Neural progenitor cell (in vitro differentiated cells): Measurements from ENCODE around the gene CHD6. TPM values are rescaled to one million over a fixed set of nuclear protein-coding genes. Genes with fewer than 3 reads are reported as not detected.

Experiments used
- DNase-seq: peaks from one replicate; pipeline ENCODE4 v3.0.0-alpha.2; 2016; ENCODE audit warnings: low spot score
- H2AFZ ChIP-seq: fragments of 200-600 bp; sonication (generic); replicated peaks from 2 replicates; pipeline ENCODE4 v1.6.1; 2016; ENCODE audit warnings: antibody characterized with exemption
- H3F3A ChIP-seq: fragments of 200-600 bp; sonication (generic); 2 replicates; pipeline ENCODE4 v1.6.1; 2016; ENCODE audit warnings: antibody characterized with exemption, low read depth
- H3K27ac ChIP-seq: fragments of 200-600 bp; sonication (generic); 2 replicates; pipeline ENCODE4 v1.5.1; 2016; ENCODE audit warnings: mild to moderate bottlenecking
- H3K27me3 ChIP-seq: fragments of 200-600 bp; sonication (generic); 2 replicates; pipeline ENCODE4 v1.6.1; 2016; ENCODE audit warnings: mild to moderate bottlenecking, moderate library complexity
- H3K36me3 ChIP-seq: fragments of 200-600 bp; sonication (generic); 2 replicates; pipeline ENCODE4 v1.5.1; 2016
- H3K4me1 ChIP-seq: fragments of 200-600 bp; sonication (generic); 2 replicates; pipeline ENCODE4 v1.6.1; 2016; ENCODE audit warnings: mixed run types
- H3K4me2 ChIP-seq: fragments of 200-600 bp; sonication (generic); 2 replicates; pipeline ENCODE4 v1.6.1; 2016
- H3K4me3 ChIP-seq: fragments of 200-600 bp; sonication (generic); 2 replicates; pipeline ENCODE4 v1.5.1; 2016
- H3K79me2 ChIP-seq: fragments of 200-600 bp; sonication (generic); 2 replicates; pipeline ENCODE4 v1.6.1; 2016; ENCODE audit warnings: low read depth
- H3K9ac ChIP-seq: fragments of 200-600 bp; sonication (generic); 2 replicates; pipeline ENCODE4 v1.6.1; 2016
- H3K9me3 ChIP-seq: fragments of 200-600 bp; sonication (generic); 2 replicates; pipeline ENCODE4 v1.5.1; 2016; ENCODE audit warnings: low read depth
- H4K20me1 ChIP-seq: fragments of 200-600 bp; sonication (generic); 2 replicates; pipeline ENCODE4 v1.6.1; 2016; ENCODE audit warnings: low read depth
- H3K27ac Mint-ChIP-seq: 3 replicates; pipeline ENCODE4 v1.8.0; 2021; ENCODE audit warnings: mixed read lengths
- H3K27me3 Mint-ChIP-seq: 2 replicates; pipeline ENCODE4 v1.8.0; 2022; ENCODE audit warnings: low read depth, mild to moderate bottlenecking, inconsistent platforms, moderate library complexity, mixed read lengths; ENCODE audit not compliant: insufficient read depth
- H3K36me3 Mint-ChIP-seq: 3 replicates; pipeline ENCODE4 v1.8.0; 2021; ENCODE audit warnings: mixed read lengths
- H3K4me1 Mint-ChIP-seq: 3 replicates; pipeline ENCODE4 v1.8.0; 2021; ENCODE audit warnings: mixed read lengths
- H3K4me3 Mint-ChIP-seq: 3 replicates; pipeline ENCODE4 v1.8.0; 2021; ENCODE audit warnings: mild to moderate bottlenecking, moderate library complexity, mixed read lengths
- H3K9me3 Mint-ChIP-seq: 3 replicates; pipeline ENCODE4 v1.8.0; 2020; ENCODE audit warnings: mixed read lengths
- EZH2 ChIP-seq: fragments of 200-600 bp; sonication (generic); IDR thresholded peaks from 2 replicates; pipeline ENCODE4 v1.6.1; 2017; ENCODE audit warnings: antibody characterized with exemption, mild to moderate bottlenecking, moderate library complexity
- EZH2phosphoT487 ChIP-seq: fragments of 200-600 bp; sonication (generic); IDR thresholded peaks from 2 replicates; pipeline ENCODE4 v1.6.1; 2017; ENCODE audit warnings: antibody characterized with exemption
- total RNA-seq: library from RNA; depleted of rRNA; stranded (reverse); fragments of >200 nt; gene quantifications from 2 replicates; pipeline ENCODE4 v1.2.3, GENCODE V29; 2015; ENCODE audit warnings: low replicate concordance
- TF ChIP-seq, protein P1 (sequence below): fragments of 200-600 bp; sonication (generic); IDR thresholded peaks from 2 replicates; pipeline ENCODE4 v1.5.1; 2017; ENCODE audit warnings: antibody characterized with exemption, mild to moderate bottlenecking

The CHD6 gene
- total RNA-seq, 1 donor from 2014 or later = 76.1 TPM

DNA sequence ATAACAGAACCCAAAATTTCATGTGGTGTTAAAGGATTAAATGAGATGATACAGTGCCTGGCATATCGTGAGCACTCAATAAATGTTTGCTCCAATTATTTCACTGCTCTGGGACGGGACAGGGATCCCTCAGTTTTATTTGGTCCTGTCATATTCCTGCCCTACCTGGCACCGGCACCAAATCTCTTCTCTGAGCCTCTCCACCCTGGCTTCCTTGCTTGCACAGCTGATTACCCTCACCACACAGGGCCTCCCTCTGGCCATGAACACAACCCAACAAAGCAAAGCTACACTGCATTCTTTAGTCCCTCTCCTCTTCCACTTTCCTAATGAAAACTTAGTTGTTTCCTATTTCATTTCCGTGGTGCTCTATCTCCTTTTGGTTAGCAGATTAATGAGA is 16.4 kb downstream of the CHD6 start:
- Histone ChIP-seq H3K27me3 (no peaks in the 10 kb centered on the region), H4K20me1 (peaks cover 87% of the 10 kb centered on the region), H3K4me3 (no peak overlapping the region), H3K79me2 (peaks cover 100% of the 10 kb centered on the region), H3K9me3 (no peaks in the 10 kb centered on the region), H3K27ac (no peak overlapping the region), H3K9ac (no peak overlapping the region), H3K4me1 (peaks cover 19% of the 10 kb centered on the region), H3F3A (no peaks in the 10 kb centered on the region), H3K36me3 (no peaks in the 10 kb centered on the region), H3K4me2 (no peak overlapping the region), H2AFZ (no peak overlapping the region)
- TF ChIP-seq EZH2phosphoT487 (no peak), EZH2 (no peak)
- TF ChIP-seq, protein P1, sequence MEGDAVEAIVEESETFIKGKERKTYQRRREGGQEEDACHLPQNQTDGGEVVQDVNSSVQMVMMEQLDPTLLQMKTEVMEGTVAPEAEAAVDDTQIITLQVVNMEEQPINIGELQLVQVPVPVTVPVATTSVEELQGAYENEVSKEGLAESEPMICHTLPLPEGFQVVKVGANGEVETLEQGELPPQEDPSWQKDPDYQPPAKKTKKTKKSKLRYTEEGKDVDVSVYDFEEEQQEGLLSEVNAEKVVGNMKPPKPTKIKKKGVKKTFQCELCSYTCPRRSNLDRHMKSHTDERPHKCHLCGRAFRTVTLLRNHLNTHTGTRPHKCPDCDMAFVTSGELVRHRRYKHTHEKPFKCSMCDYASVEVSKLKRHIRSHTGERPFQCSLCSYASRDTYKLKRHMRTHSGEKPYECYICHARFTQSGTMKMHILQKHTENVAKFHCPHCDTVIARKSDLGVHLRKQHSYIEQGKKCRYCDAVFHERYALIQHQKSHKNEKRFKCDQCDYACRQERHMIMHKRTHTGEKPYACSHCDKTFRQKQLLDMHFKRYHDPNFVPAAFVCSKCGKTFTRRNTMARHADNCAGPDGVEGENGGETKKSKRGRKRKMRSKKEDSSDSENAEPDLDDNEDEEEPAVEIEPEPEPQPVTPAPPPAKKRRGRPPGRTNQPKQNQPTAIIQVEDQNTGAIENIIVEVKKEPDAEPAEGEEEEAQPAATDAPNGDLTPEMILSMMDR = no peak
- H3K9me3 Mint-ChIP-seq = peaks cover 79% of the 10 kb centered on the region
- H3K27ac Mint-ChIP-seq = no peak overlapping the region
- H3K36me3 Mint-ChIP-seq = peaks cover 54% of the 10 kb centered on the region
- no peak for DNase-seq
- peaks cover 2% of the 10 kb centered on the region for H3K27me3 Mint-ChIP-seq
- H3K4me1 Mint-ChIP-seq = no peaks in the 10 kb centered on the region
- H3K4me3 Mint-ChIP-seq = no peak overlapping the region

DNA sequence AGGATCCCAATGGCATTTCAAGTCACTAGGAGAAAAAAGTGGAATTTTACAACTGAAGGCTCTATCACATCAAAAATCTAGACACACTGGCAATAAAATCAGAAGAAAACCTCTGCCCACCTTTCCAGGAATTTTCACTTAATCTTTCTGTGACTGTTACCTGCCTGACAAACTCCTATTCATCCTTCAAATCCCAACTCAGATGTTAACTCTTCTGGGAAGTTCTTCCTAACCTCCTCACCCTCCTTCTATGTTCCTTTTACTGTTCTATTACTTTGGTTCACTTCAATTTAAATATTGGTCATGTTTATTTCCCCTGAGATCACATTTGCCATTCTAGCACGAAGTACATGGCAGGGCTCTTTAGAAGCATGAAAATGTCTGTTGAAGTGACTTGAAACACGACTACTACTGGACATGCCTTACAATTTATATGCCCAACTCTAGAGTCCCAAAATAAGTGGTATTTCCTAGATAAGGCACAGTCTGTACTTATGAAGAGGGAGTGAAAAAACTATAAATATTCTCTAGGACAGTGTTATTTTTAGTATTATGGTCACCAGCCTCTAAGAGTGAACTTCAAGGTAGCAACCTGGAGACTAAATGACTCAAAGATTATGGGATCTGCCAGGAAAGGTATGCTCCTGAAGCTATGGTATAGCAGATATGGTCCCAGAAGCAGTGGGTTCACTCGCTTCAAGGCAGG is 17.1 kb downstream of the CHD6 start:
- Histone ChIP-seq H3K4me3 (no peak overlapping the region), H3K36me3 (no peaks in the 10 kb centered on the region), H3F3A (no peaks in the 10 kb centered on the region), H4K20me1 (peaks cover 85% of the 10 kb centered on the region), H3K9me3 (no peaks in the 10 kb centered on the region), H3K4me1 (peaks cover 19% of the 10 kb centered on the region), H3K27me3 (no peaks in the 10 kb centered on the region), H3K79me2 (peaks cover 100% of the 10 kb centered on the region), H3K9ac (no peak overlapping the region), H3K27ac (no peak overlapping the region), H3K4me2 (no peak overlapping the region), H2AFZ (no peak overlapping the region)
- TF ChIP-seq EZH2 (no peak), EZH2phosphoT487 (no peak)
- TF ChIP-seq, protein P1 = no peak
- no peaks in the 10 kb centered on the region for H3K4me1 Mint-ChIP-seq
- H3K9me3 Mint-ChIP-seq = peaks cover 81% of the 10 kb centered on the region
- H3K36me3 Mint-ChIP-seq = peaks cover 58% of the 10 kb centered on the region
- DNase-seq = no peak
- no peak overlapping the region for H3K27ac Mint-ChIP-seq
- H3K4me3 Mint-ChIP-seq = no peak overlapping the region
- H3K27me3 Mint-ChIP-seq = peaks cover 3% of the 10 kb centered on the region

DNA sequence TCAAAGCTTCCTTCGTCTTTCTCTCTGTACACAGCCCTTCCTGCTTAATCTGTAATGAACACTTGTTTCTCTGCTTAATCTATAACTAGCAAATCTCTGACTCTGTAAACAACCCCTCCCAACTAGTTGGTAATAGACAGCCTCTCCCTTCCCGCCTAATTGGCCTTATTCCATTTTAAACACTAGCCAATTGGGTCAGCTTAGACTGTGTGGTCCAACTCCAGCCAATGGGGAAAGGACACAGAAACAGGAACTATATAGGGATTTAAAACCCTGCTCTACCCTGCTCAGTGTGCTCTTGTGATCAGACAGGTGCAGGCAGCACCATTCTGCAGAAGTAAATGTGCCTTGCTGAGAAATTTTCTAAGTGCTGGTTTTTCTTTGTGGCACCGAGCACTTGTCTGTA is 18.5 kb downstream of the CHD6 start:
- Histone ChIP-seq H3K79me2 (peaks cover 100% of the 10 kb centered on the region), H3K27me3 (no peaks in the 10 kb centered on the region), H3K9me3 (no peaks in the 10 kb centered on the region), H3K4me2 (no peak overlapping the region), H3K27ac (no peak overlapping the region), H3K36me3 (no peaks in the 10 kb centered on the region), H3K4me1 (peaks cover 19% of the 10 kb centered on the region), H3F3A (no peaks in the 10 kb centered on the region), H4K20me1 (peaks cover 76% of the 10 kb centered on the region), H3K4me3 (no peak overlapping the region), H3K9ac (no peak overlapping the region), H2AFZ (no peak overlapping the region)
- peaks cover 3% of the 10 kb centered on the region for H3K27me3 Mint-ChIP-seq
- DNase-seq = no peak
- peaks cover 64% of the 10 kb centered on the region for H3K36me3 Mint-ChIP-seq
- TF ChIP-seq, protein P1 = no peak
- no peak for TF ChIP-seq EZH2
- TF ChIP-seq EZH2phosphoT487 = no peak
- H3K27ac Mint-ChIP-seq = no peak overlapping the region
- H3K4me1 Mint-ChIP-seq = no peaks in the 10 kb centered on the region
- peaks cover 85% of the 10 kb centered on the region for H3K9me3 Mint-ChIP-seq
- no peak overlapping the region for H3K4me3 Mint-ChIP-seq
